HG03060 (cell line): ENCODE measurements around the gene C12orf76.
"Not testable (repeated sequence)": the region's sequence is repeated elsewhere in the genome, so short reads cannot be mapped to it uniquely, and the experiment has no call there.

Experiments used
- ATAC-seq: cut with Tn5 transposase; IDR thresholded peaks from one replicate; pipeline ENCODE4 v1.9.1; 2021; ENCODE audit warnings: low read depth, moderate number of reproducible peaks; ENCODE audit not compliant: unreplicated experiment

The C12orf76 gene

GRCh38 chr12:110067531-110067930 lies 19.2 kb upstream of the C12orf76 start:
- ATAC-seq, result no peak

GRCh38 chr12:110065540-110065939 lies 17.2 kb upstream of the C12orf76 start:
- ATAC-seq, result no peak

- ATAC-seq, result no peak
These were observed 13.9 kb upstream of the C12orf76 start for GRCh38 chr12:110062241-110062640.

GRCh38 chr12:110059651-110060000 lies 11.3 kb upstream of the C12orf76 start:
- ATAC-seq, result no peak

GRCh38 chr12:110058875-110059615 lies 10.7 kb upstream of the C12orf76 start:
- ATAC-seq, result no peak

- not testable (repeated sequence) for ATAC-seq
These were observed 8.3 kb upstream of the C12orf76 start for GRCh38 chr12:110056643-110057042.

GRCh38 chr12:110055375-110056352 lies 7.3 kb upstream of the C12orf76 start:
- not testable (repeated sequence) for ATAC-seq

- no peak for ATAC-seq
These were observed 2.6 kb upstream of the C12orf76 start for GRCh38 chr12:110050927-110051326.

- not testable (repeated sequence) for ATAC-seq
These were observed 1.3 kb upstream of the C12orf76 start for GRCh38 chr12:110049666-110050065.

- ATAC-seq, result not testable (repeated sequence)
These were observed 712 bp upstream of the C12orf76 start for GRCh38 chr12:110049034-110049433.

GRCh38 chr12:110047297-110047940 lies 903 bp downstream of the C12orf76 start:
- no peak for ATAC-seq

- no peak for ATAC-seq
These were observed 1.7 kb downstream of the C12orf76 start for GRCh38 chr12:110046451-110047187.

GRCh38 chr12:110042264-110042663 lies 6.1 kb downstream of the C12orf76 start:
- ATAC-seq, result no peak

- no peak for ATAC-seq
These were observed 9.1 kb downstream of the C12orf76 start for GRCh38 chr12:110039085-110039807.

GRCh38 chr12:110038741-110039084 lies 9.6 kb downstream of the C12orf76 start:
- no peak for ATAC-seq

- no peak for ATAC-seq
These were observed 11.0 kb downstream of the C12orf76 start for GRCh38 chr12:110037315-110037714.

GRCh38 chr12:110035534-110036104 lies 12.7 kb downstream of the C12orf76 start:
- no peak for ATAC-seq

GRCh38 chr12:110033888-110034287 lies 14.4 kb downstream of the C12orf76 start:
- no peak for ATAC-seq

GRCh38 chr12:110029290-110029815 lies 19.0 kb downstream of the C12orf76 start:
- no peak for ATAC-seq
